Naive thymus-derived CD4-positive, alpha-beta T cell (primary cell): ENCODE results near the gene SCGB1C2. TPM values are rescaled to one million over a fixed set of nuclear protein-coding genes. Genes with fewer than 3 reads are reported as not detected.

Source experiments
- ATAC-seq: fragments of 150-1000 bp; cut with Tn5 transposase; 2 replicates; pipeline ENCODE4 v1.10.0; 2021; ENCODE audit warnings: mild to moderate bottlenecking, moderate library complexity
- CTCF ChIA-PET: fragments of 350-600 bp; sonication (Branson Sonifier 250); formaldehyde crosslinking; loops from one replicate; lab custom pipeline; 2021; ENCODE audit warnings: antibody characterized with exemption; lab: Charles Lee
- POLR2A ChIA-PET: fragments of 350-600 bp; sonication (Branson Sonifier 250); formaldehyde crosslinking; loops from one replicate; lab custom pipeline; 2021; ENCODE audit warnings: antibody characterized with exemption, inconsistent platforms; lab: Charles Lee
- DNase-seq, 9 donors: peaks; one replicate each; pipeline versions ENCODE4 v3.0.0 to v3.0.0-alpha.2; 2020 to 2022; ENCODE audit warnings: mixed read lengths in 1 of 9
- H3K27ac ChIP-seq: one replicate; pipeline ENCODE4 v1.7.0; 2013; ENCODE audit warnings: mild to moderate bottlenecking, low read depth, low read length, moderate library complexity
- H3K27me3 ChIP-seq, 2 donors: one replicate each; pipeline ENCODE4 v1.7.0; 2013; ENCODE audit warnings: low read length in 2 of 2, mild to moderate bottlenecking in 2 of 2, moderate library complexity in 2 of 2; ENCODE audit not compliant: control insufficient read depth in 2 of 2, insufficient read depth in 2 of 2
- H3K36me3 ChIP-seq, 3 experiments: 1 replicate in 2 of 3; 2 replicates in 1 of 3; pipeline ENCODE4 v1.7.0; 2013; ENCODE audit warnings: low read length in 3 of 3, mild to moderate bottlenecking in 3 of 3, moderate library complexity in 1 of 3; ENCODE audit not compliant: insufficient read depth in 3 of 3, control insufficient read depth in 2 of 3
- H3K4me1 ChIP-seq, 2 donors: one replicate each; pipeline ENCODE4 v1.7.0; 2013; ENCODE audit warnings: low read length in 2 of 2, mild to moderate bottlenecking in 2 of 2, moderate library complexity in 1 of 2; ENCODE audit not compliant: control insufficient read depth in 2 of 2, insufficient read depth in 2 of 2
- H3K4me3 ChIP-seq: 2 replicates; pipeline ENCODE4 v1.7.0; 2013; ENCODE audit warnings: mild to moderate bottlenecking, low read length
- H3K9me3 ChIP-seq, 3 experiments: 1 replicate in 2 of 3; 2 replicates in 1 of 3; pipeline ENCODE4 v1.7.0; 2013; ENCODE audit warnings: low read length in 3 of 3; ENCODE audit not compliant: control insufficient read depth in 2 of 3
- H3K27ac Mint-ChIP-seq, 9 donors: one replicate each; pipeline ENCODE4 v1.8.0; 2020 to 2022; ENCODE audit warnings: mixed read lengths in 9 of 9, mild to moderate bottlenecking in 8 of 9, moderate library complexity in 5 of 9, inconsistent platforms in 2 of 9
- H3K27me3 Mint-ChIP-seq, 5 donors: one replicate each; pipeline ENCODE4 v1.8.0; 2021 to 2022; ENCODE audit warnings: mixed read lengths in 5 of 5, mild to moderate bottlenecking in 1 of 5
- H3K36me3 Mint-ChIP-seq, 5 donors: one replicate each; pipeline ENCODE4 v1.8.0; 2020 to 2022; ENCODE audit warnings: mixed read lengths in 5 of 5, mild to moderate bottlenecking in 3 of 5, inconsistent platforms in 1 of 5
- H3K4me1 Mint-ChIP-seq, 7 donors: one replicate each; pipeline ENCODE4 v1.8.0; 2020 to 2022; ENCODE audit warnings: mixed read lengths in 7 of 7, mild to moderate bottlenecking in 3 of 7, inconsistent platforms in 1 of 7
- H3K4me3 Mint-ChIP-seq, 10 donors: one replicate each; pipeline ENCODE4 v1.8.0; 2020 to 2022; ENCODE audit warnings: mild to moderate bottlenecking in 10 of 10, mixed read lengths in 10 of 10, moderate library complexity in 6 of 10, inconsistent platforms in 2 of 10
- H3K9me3 Mint-ChIP-seq, 11 donors: one replicate each; pipeline ENCODE4 v1.8.0; 2020 to 2022; ENCODE audit warnings: mixed read lengths in 11 of 11, mild to moderate bottlenecking in 4 of 11, inconsistent platforms in 1 of 11, moderate library complexity in 1 of 11
- intact Hi-C, 2 donors: fragments of 100-400 bp; cut with micrococcal nuclease; formaldehyde crosslinking; loops; one replicate each; pipeline ENCODE4 v1.15.1; 2023
- polyA plus RNA-seq, 2 donors: library from polyadenylated mRNA; unstranded; fragments of 300-500 nt; fragmentation: Illumina TruSeq; gene quantifications; one replicate each; pipeline ENCODE4 v1.2.3, GENCODE V29; 2021
- total RNA-seq, 6 experiments: library from RNA in 5 of 6; stranded (reverse) in 5 of 6; gene quantifications; 1 replicate in 5 of 6; 2 replicates in 1 of 6; pipeline ENCODE4 v1.2.3 and lab custom pipeline; 2021 to 2026

Gene SCGB1C2
- total and polyA plus RNA-seq, 7 experiments from 2014 or later: not detected

- H3K4me3 ChIP-seq: no peak overlapping the region
- ChIA-PET CTCF (no interaction called here), POLR2A (no interaction called here)
- H3K27ac ChIP-seq: no peak overlapping the region
- ATAC-seq (no peak), DNase-seq (no peak)
- no peaks in the 10 kb centered on the region for H3K36me3 ChIP-seq
- H3K27me3 Mint-ChIP-seq: peaks cover 26 to 39% (median 32%) of the 10 kb centered on the region in 5 donors
- H3K36me3 Mint-ChIP-seq: peaks cover 0 to 5% (median 0%) of the 10 kb centered on the region in 5 donors
- H3K27me3 ChIP-seq: peaks cover 0 to 7% of the 10 kb centered on the region in 2 donors
- no peaks in the 10 kb centered on the region for H3K9me3 ChIP-seq
- H3K27ac Mint-ChIP-seq: no peak overlapping the region
- intact Hi-C loops: no loop called here
- no peaks in the 10 kb centered on the region for H3K9me3 Mint-ChIP-seq
- peaks cover 0 to 6% (median 6%) of the 10 kb centered on the region in 7 donors for H3K4me1 Mint-ChIP-seq
- H3K4me3 Mint-ChIP-seq: peak overlapping the region in 1 of 10 donors; percentile 8
- no peaks in the 10 kb centered on the region for H3K4me1 ChIP-seq
These were observed 41.1 kb downstream of the SCGB1C2 start for GRCh38 chr17:178292-179065.

GRCh38 chr17:179066-179432 lies 41.7 kb downstream of the SCGB1C2 start:
- no peak for DNase-seq
- no peak for ATAC-seq
- Histone ChIP-seq H3K27me3 (peaks cover 0 to 7% of the 10 kb centered on the region in 2 donors), H3K27ac (no peak overlapping the region), H3K9me3 (no peaks in the 10 kb centered on the region), H3K36me3 (no peaks in the 10 kb centered on the region), H3K4me1 (no peaks in the 10 kb centered on the region), H3K4me3 (no peak overlapping the region)
- Mint-ChIP-seq H3K9me3 (no peaks in the 10 kb centered on the region), H3K4me3 (peak overlapping the region in 1 of 10 donors; percentile 59), H3K27ac (no peak overlapping the region), H3K36me3 (peaks cover 0 to 5% (median 0%) of the 10 kb centered on the region in 5 donors), H3K27me3 (peaks cover 32 to 42% (median 37%) of the 10 kb centered on the region in 5 donors), H3K4me1 (peaks cover 0 to 6% (median 6%) of the 10 kb centered on the region in 7 donors)
- ChIA-PET POLR2A (no interaction called here), CTCF (no interaction called here)
- intact Hi-C loops: no loop called here

DNA sequence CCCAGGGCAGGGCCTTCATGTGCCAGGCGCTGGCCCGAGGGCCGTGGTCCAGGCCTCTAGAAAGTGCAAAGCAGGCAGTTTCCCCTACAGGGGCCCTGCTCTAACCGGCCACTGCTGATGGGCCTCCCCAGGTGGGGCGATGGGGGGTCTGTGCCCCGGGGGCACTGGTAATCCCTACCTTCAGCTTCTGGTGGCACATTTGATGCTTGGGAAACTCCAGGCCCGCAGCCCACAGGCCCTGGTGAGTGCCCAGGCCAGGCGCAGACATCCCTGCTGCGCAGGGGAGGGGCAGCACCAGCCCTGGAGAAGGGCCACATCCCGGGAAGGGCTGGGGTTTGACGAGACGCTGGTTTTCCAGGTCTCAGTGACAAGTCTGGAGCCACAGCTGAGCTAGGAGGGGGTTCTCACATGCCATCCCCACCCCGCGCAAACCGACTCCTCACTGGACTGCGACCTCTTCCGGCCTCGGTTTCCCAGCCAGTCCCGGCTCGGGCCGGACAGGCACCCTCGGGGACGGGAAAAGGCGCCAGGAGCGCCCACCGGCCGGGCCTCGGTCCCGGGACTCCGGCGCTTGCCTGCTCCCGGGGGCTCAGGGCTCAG lies 42.5 kb downstream of the SCGB1C2 start:
- CTCF ChIA-PET: no interaction called here
- H3K4me1 Mint-ChIP-seq: peaks cover 0 to 7% (median 6%) of the 10 kb centered on the region in 7 donors
- peak overlapping the region in 1 of 10 donors; percentile 59 for H3K4me3 Mint-ChIP-seq
- ATAC-seq (no peak), DNase-seq (no peak)
- H3K36me3 ChIP-seq: no peaks in the 10 kb centered on the region
- intact Hi-C loops: no loop called here
- peaks cover 0 to 7% of the 10 kb centered on the region in 2 donors for H3K27me3 ChIP-seq
- H3K27ac Mint-ChIP-seq: no peak overlapping the region
- H3K4me1 ChIP-seq: no peaks in the 10 kb centered on the region
- POLR2A ChIA-PET: no interaction called here
- H3K27ac ChIP-seq: no peak overlapping the region
- H3K27me3 Mint-ChIP-seq: peaks cover 34 to 49% (median 42%) of the 10 kb centered on the region in 5 donors
- H3K36me3 Mint-ChIP-seq: peaks cover 0 to 5% (median 0%) of the 10 kb centered on the region in 5 donors
- no peak overlapping the region for H3K4me3 ChIP-seq
- H3K9me3 Mint-ChIP-seq: no peaks in the 10 kb centered on the region
- no peaks in the 10 kb centered on the region for H3K9me3 ChIP-seq

- peaks cover 0 to 7% of the 10 kb centered on the region in 2 donors for H3K27me3 ChIP-seq
- ChIA-PET POLR2A (interaction anchor here (0.7 kb wide), 1 partner anchor 416 kb away, joined by 3 read pairs; no protein-coding TSS in a partner anchor), CTCF (no interaction called here)
- ATAC-seq: no peak
- no peaks in the 10 kb centered on the region for H3K4me1 ChIP-seq
- no peak overlapping the region for H3K27ac Mint-ChIP-seq
- peak in 1 of 9 donors; percentile 5 for DNase-seq
- H3K36me3 Mint-ChIP-seq: peaks cover 0 to 5% (median 0%) of the 10 kb centered on the region in 5 donors
- no peak overlapping the region for H3K4me3 ChIP-seq
- no peak overlapping the region for H3K27ac ChIP-seq
- H3K9me3 ChIP-seq: no peaks in the 10 kb centered on the region
- no peaks in the 10 kb centered on the region for H3K9me3 Mint-ChIP-seq
- peaks cover 0 to 15% (median 6%) of the 10 kb centered on the region in 7 donors for H3K4me1 Mint-ChIP-seq
- no peak overlapping the region for H3K4me3 Mint-ChIP-seq
- H3K36me3 ChIP-seq: no peaks in the 10 kb centered on the region
- H3K27me3 Mint-ChIP-seq: peaks cover 34 to 54% (median 48%) of the 10 kb centered on the region in 5 donors
- intact Hi-C loops: no loop called here
These were observed 43.2 kb downstream of the SCGB1C2 start for GRCh38 chr17:180381-181244.

GRCh38 chr17:181245-182049 lies 44.1 kb downstream of the SCGB1C2 start, which contains the start of gene DOC2B:
TSS of gene DOC2B (minus strand) at chr17:181650. CDS start at chr17:181479, 171 bp downstream.
- intact Hi-C loops: no loop called here
- H3K27ac ChIP-seq: no peak within 1 kb of the TSS
- ChIA-PET CTCF (no interaction called here), POLR2A (interaction anchor here (0.7 kb wide), 1 partner anchor 415 kb away, joined by 3 read pairs; no protein-coding TSS in a partner anchor)
- Mint-ChIP-seq H3K36me3 (peaks cover 0 to 5% (median 0%) of the 10 kb centered on the region in 5 donors), H3K4me3 (peak within 1 kb of the TSS in 9 of 10 donors; percentile 51 to 83 (median 73)), H3K27me3 (peaks cover 34 to 60% (median 48%) of the 10 kb centered on the region in 5 donors), H3K27ac (peak within 1 kb of the TSS in 1 of 9 donors; percentile 30), H3K4me1 (peaks cover 0 to 22% (median 6%) of the 10 kb centered on the region in 7 donors), H3K9me3 (no peaks in the 10 kb centered on the region)
- DNase-seq (peak in 1 of 9 donors; percentile 48), ATAC-seq (peak; percentile 68)
- no peaks in the 10 kb centered on the region for H3K36me3 ChIP-seq
- no peaks in the 10 kb centered on the region for H3K4me1 ChIP-seq
- H3K4me3 ChIP-seq: no peak within 1 kb of the TSS
- no peaks in the 10 kb centered on the region for H3K9me3 ChIP-seq
- peaks cover 0 to 7% of the 10 kb centered on the region in 2 donors for H3K27me3 ChIP-seq
